K562 treated with DMSO at 1 percent for 24 hours (cell line): ENCODE measurements around the gene TNP1. TPM values are rescaled to one million over a fixed set of nuclear protein-coding genes. Genes with fewer than 3 reads are reported as not detected.

Experiments
- total RNA-seq: library from RNA; unstranded; fragments of 300-600 nt; gene quantifications from 2 replicates; pipeline ENCODE4 v1.2.3, GENCODE V29; 2022; ENCODE audit warnings: low read depth; ENCODE audit not compliant: insufficient read depth

The TNP1 gene, protein sequence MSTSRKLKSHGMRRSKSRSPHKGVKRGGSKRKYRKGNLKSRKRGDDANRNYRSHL
- not detected in 2 replicates for total RNA-seq

DNA sequence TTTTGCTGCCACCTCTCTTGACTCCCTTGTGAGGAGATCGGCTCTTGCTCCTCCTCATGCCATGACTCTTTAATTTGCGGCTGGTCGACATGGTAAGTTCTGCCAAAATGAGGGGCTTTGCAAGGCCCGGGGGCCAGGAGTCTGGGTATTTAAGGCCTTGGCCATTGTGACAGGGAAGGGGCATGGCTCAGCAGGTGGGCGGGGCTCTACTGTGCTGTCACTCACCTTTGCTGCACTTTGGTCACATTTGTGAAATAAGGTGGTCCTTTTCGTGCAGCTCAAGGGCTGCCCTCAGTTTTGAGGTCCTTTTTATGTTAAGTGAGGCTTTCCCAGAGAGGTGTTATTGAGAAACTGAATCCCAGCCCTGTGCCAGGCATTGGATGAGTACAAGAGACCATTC is at the start of gene TNP1:
TSS of gene TNP1 (minus strand) at position 121 of the 400 bp plus-strand sequence. CDS start at position 91, 30 bp downstream.

Other genes with a start within 250 kb of the TNP1 start
- gene IGFBP2, start 226.6 kb downstream of the TNP1 start, total RNA-seq = not detected in 2 replicates
- gene IGFBP5, start 164.5 kb downstream of the TNP1 start, total RNA-seq = 0.25 and 0.29 TPM in 2 replicates